T-helper 17 cell (primary cell): ENCODE measurements around the gene HOXA4. TPM values are rescaled to one million over a fixed set of nuclear protein-coding genes. Genes with fewer than 3 reads are reported as not detected.

ENCODE experiments used
- ATAC-seq: fragments of 150-1000 bp; cut with Tn5 transposase; 2 replicates; pipeline ENCODE4 v1.10.0; 2021; ENCODE audit warnings: mild to moderate bottlenecking, moderate library complexity
- DNase-seq, 3 donors: peaks; one replicate each; pipeline versions ENCODE4 v3.0.0 to v3.0.0-alpha.2; 2020 to 2021
- H3K9me3 ChIP-seq: one replicate; pipeline ENCODE4 v1.7.0; 2013; ENCODE audit warnings: low read length, mild to moderate bottlenecking; ENCODE audit not compliant: control insufficient read depth, poor library complexity, severe bottlenecking
- H3K27ac Mint-ChIP-seq: one replicate; pipeline ENCODE4 v1.8.0; 2022; ENCODE audit warnings: mild to moderate bottlenecking, moderate library complexity, mixed read lengths
- H3K27me3 Mint-ChIP-seq: one replicate; pipeline ENCODE4 v1.8.0; 2022; ENCODE audit warnings: mixed read lengths
- H3K36me3 Mint-ChIP-seq: one replicate; pipeline ENCODE4 v1.8.0; 2022; ENCODE audit warnings: low read depth, mixed read lengths
- H3K4me1 Mint-ChIP-seq: one replicate; pipeline ENCODE4 v1.8.0; 2022; ENCODE audit warnings: mild to moderate bottlenecking, mixed read lengths
- H3K4me3 Mint-ChIP-seq: one replicate; pipeline ENCODE4 v1.8.0; 2022; ENCODE audit warnings: mild to moderate bottlenecking, moderate library complexity, mixed read lengths
- total RNA-seq, 4 donors: library from RNA in 2 of 4; stranded (reverse) in 2 of 4; gene quantifications; one replicate each; pipeline ENCODE4 v1.2.3 and lab custom pipeline; 2022 to 2026

Gene HOXA4
- under 1 TPM in 1 of 2 donors, not detected in 1; 0.26 TPM for total RNA-seq
- 0 reads per million in 2 donors for total RNA-seq (lab: John Stamatoyannopoulos, UW)

DNA sequence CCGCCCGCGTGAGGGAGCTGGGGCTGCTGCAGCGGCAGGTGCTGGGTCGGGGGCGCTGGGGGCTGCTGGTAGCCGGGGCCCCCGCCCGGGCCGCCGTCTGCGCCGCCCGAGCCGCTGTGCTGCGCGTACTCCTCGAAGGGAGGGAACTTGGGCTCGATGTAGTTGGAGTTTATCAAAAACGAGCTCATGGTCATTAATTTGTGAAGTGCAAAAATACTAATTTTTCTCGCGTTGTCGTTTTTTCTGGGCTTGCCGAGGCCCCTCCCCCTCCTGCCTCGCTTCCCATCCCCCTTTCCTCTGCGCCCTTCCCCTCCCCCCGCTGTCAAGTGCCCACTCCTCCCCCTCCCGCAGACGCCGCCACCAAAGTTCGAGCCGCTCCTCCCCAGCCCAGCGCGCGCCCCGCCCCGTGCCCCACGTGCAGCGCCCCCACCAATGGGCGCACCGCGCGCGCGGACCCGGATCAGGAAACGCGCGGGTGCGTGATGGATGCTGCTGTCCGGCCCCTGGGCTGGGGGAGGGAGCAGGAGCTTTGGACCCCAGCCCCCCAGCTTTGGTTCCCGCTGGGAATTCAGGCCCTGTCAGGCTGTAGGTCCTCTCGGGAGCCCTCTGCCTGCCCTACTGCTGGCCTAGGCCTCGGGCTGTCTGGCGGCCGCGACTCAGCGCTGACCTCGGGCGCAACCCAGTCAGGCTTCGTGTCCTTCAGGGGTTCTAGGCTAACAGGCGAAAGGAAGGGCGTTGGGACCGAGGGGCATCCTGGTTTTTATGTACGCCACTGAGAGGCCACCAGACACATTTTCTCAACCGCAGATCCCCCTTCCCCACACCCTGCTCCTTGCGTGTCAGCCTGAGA, at the start of gene HOXA4:
TSS of gene HOXA4 (minus strand) at position 218 of the 850 bp plus-strand sequence. CDS start at position 194, 24 bp downstream.
- peaks cover 77% of the 10 kb centered on the region for H3K27me3 Mint-ChIP-seq
- peak within 1 kb of the TSS; percentile 75 for H3K4me3 Mint-ChIP-seq
- H3K4me1 Mint-ChIP-seq, result peaks cover 2% of the 10 kb centered on the region
- peak; percentile 94 for ATAC-seq
- DNase-seq, result peak; percentile 62 to 66 (median 66)
- H3K36me3 Mint-ChIP-seq, result no peaks in the 10 kb centered on the region
- H3K9me3 ChIP-seq, result no peaks in the 10 kb centered on the region
- H3K27ac Mint-ChIP-seq, result no peak within 1 kb of the TSS

DNA sequence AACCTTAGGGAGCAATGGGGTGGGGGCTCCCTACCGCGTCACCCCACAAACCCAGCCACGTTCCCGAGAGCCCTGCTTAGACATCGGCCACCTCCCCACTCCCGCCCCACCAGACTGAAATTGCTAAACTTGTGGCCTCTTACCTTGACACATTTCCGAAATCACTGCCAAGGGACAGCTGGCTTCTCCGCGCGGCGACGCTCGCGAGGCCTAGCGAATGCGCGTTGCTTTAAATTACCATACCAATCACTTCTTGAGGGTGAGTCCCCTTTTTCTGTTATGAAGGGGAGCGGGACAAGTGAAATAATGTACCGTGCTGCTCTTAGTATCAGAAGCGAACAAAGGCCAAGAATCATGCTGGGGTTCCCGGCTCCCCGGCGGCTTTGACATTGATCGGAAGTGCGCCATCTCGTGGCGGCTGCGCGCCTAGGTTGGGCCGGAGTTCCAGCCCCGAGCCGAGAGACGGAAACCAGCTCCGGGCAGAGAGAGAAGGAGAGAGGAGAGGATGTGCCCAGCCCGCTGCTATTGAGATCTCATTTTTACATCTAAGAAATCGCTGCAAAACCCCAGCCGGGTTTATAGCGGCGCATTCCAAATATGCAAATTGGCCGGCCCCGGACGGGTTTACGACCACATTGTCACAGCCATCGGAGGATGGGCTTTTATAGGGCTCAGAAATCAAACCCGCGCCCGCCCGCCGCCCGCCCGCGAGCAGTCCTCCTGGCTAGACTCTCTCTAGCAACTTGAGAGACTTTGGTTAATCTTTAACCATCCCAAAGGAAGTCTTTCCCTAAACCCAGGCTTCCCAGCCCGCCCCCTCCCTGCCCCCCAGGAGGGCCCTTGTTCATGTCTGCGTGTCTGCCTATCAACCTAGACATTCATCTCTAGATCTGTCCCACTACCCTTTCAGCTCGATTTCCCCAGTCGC, 49.2 kb upstream of the HOXA4 start:
- Mint-ChIP-seq H3K4me1 (peaks cover 16% of the 10 kb centered on the region), H3K4me3 (peak overlapping the region; percentile 47), H3K36me3 (peaks cover 2% of the 10 kb centered on the region), H3K27ac (peak overlapping the region; percentile 72), H3K27me3 (peaks cover 76% of the 10 kb centered on the region)
- peak; percentile 44 to 56 (median 53) for DNase-seq
- ATAC-seq, result peak; percentile 79
- H3K9me3 ChIP-seq, result no peaks in the 10 kb centered on the region

- Mint-ChIP-seq H3K36me3 (peaks cover 2% of the 10 kb centered on the region), H3K27ac (peak overlapping the region; percentile 72), H3K4me3 (no peak overlapping the region), H3K4me1 (peaks cover 18% of the 10 kb centered on the region), H3K27me3 (peaks cover 72% of the 10 kb centered on the region)
- ATAC-seq (no peak), DNase-seq (no peak)
- no peaks in the 10 kb centered on the region for H3K9me3 ChIP-seq
Measured at GRCh38 chr7:27179030-27179429, 48.5 kb upstream of the HOXA4 start.

- ATAC-seq (no peak), DNase-seq (no peak)
- Mint-ChIP-seq H3K36me3 (peaks cover 2% of the 10 kb centered on the region), H3K4me1 (peaks cover 14% of the 10 kb centered on the region), H3K27me3 (peaks cover 68% of the 10 kb centered on the region), H3K4me3 (no peak overlapping the region), H3K27ac (no peak overlapping the region)
- no peaks in the 10 kb centered on the region for H3K9me3 ChIP-seq
Measured at GRCh38 chr7:27178366-27178765, 47.8 kb upstream of the HOXA4 start.

GRCh38 chr7:27177795-27178320, 47.3 kb upstream of the HOXA4 start:
- ATAC-seq, result no peak
- no peaks in the 10 kb centered on the region for H3K9me3 ChIP-seq
- Mint-ChIP-seq H3K27ac (no peak overlapping the region), H3K4me3 (no peak overlapping the region), H3K27me3 (peaks cover 65% of the 10 kb centered on the region), H3K4me1 (peaks cover 16% of the 10 kb centered on the region), H3K36me3 (peaks cover 2% of the 10 kb centered on the region)
- no peak for DNase-seq

GRCh38 chr7:27176962-27177794, 46.6 kb upstream of the HOXA4 start:
- Mint-ChIP-seq H3K27me3 (peaks cover 65% of the 10 kb centered on the region), H3K4me1 (peaks cover 20% of the 10 kb centered on the region), H3K4me3 (no peak overlapping the region), H3K36me3 (peaks cover 2% of the 10 kb centered on the region), H3K27ac (no peak overlapping the region)
- no peaks in the 10 kb centered on the region for H3K9me3 ChIP-seq
- ATAC-seq (no peak), DNase-seq (peak in 1 of 3 donors; percentile 3)

DNA sequence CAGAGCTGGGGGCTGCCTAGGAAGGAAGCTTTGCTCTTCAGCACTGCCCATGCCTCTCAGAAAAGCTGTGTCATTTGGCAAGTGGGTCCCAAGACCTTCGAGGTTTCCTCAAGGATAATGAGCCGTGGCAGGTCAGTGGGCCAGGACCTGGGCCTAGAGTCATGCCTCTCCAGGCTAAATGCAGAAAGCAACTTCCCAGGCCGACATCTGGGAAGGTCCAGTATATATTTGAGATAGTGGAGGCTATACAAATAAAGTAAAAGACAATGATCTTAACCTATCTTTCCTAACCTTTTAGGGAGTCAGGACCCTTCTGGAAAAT, 45.9 kb upstream of the HOXA4 start:
- Mint-ChIP-seq H3K27me3 (peaks cover 72% of the 10 kb centered on the region), H3K27ac (no peak overlapping the region), H3K36me3 (peaks cover 2% of the 10 kb centered on the region), H3K4me1 (peaks cover 25% of the 10 kb centered on the region), H3K4me3 (no peak overlapping the region)
- ATAC-seq (no peak), DNase-seq (peak in 1 of 3 donors; percentile 2)
- no peaks in the 10 kb centered on the region for H3K9me3 ChIP-seq

DNA sequence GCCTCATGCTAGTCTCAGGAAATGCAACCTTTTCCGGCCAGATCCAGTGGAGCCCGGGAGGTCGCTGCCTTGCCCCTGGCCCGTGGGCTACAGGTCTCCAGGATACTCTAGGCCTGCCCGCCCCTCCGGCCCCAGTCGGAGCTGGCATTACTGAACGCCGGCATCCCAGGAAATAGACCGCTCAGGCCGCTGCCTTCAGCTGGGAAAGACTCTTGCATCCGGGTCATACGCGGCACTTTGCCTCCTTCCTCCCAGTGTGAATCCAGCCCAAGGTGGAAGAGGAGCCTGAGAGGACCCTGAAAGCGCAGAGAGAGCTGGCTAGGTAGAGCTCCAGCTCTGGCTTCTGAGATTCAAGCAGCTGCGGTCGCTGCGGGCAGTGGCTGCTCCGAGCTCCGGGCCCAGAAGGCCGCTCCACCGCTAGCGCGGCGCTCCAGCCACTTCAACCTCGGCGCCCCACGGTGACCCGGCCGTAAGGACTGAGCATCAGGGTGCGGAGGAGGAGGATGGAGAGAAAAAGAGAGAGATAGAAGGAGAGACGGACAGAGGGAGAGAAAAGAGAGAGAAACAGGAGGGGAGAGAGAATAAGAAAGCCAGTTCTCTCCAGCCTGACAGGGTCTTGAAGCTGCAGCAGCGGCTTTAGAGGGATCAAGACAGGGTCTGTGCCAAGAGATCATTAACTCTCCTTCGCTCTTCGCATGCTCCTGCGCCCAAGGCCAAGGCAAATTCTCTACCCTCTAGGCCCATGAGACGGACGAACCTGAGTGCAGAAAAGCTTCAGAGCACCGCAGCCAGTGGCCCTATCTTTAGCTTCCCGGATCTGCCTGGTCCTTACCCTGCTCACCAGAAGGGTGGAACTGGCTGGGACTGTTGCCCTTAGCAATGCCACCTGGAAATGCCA, 45.3 kb upstream of the HOXA4 start:
- ATAC-seq, result no peak
- H3K27me3 Mint-ChIP-seq, result peaks cover 78% of the 10 kb centered on the region
- H3K4me1 Mint-ChIP-seq, result peaks cover 26% of the 10 kb centered on the region

GRCh38 chr7:27174874-27175625, 44.5 kb upstream of the HOXA4 start:
- ATAC-seq (no peak), DNase-seq (peak in 1 of 3 donors; percentile 6)
- no peaks in the 10 kb centered on the region for H3K9me3 ChIP-seq
- Mint-ChIP-seq H3K27ac (no peak overlapping the region), H3K27me3 (peaks cover 80% of the 10 kb centered on the region), H3K4me3 (peak overlapping the region; percentile 49), H3K36me3 (peaks cover 2% of the 10 kb centered on the region), H3K4me1 (peaks cover 26% of the 10 kb centered on the region)

More for the DNA sequence above, 45.3 kb upstream of the HOXA4 start:
- H3K9me3 ChIP-seq, result no peaks in the 10 kb centered on the region
- Mint-ChIP-seq H3K4me3 (no peak overlapping the region), H3K27ac (no peak overlapping the region), H3K36me3 (peaks cover 2% of the 10 kb centered on the region)
- DNase-seq, result peak in 1 of 3 donors; percentile 3

DNA sequence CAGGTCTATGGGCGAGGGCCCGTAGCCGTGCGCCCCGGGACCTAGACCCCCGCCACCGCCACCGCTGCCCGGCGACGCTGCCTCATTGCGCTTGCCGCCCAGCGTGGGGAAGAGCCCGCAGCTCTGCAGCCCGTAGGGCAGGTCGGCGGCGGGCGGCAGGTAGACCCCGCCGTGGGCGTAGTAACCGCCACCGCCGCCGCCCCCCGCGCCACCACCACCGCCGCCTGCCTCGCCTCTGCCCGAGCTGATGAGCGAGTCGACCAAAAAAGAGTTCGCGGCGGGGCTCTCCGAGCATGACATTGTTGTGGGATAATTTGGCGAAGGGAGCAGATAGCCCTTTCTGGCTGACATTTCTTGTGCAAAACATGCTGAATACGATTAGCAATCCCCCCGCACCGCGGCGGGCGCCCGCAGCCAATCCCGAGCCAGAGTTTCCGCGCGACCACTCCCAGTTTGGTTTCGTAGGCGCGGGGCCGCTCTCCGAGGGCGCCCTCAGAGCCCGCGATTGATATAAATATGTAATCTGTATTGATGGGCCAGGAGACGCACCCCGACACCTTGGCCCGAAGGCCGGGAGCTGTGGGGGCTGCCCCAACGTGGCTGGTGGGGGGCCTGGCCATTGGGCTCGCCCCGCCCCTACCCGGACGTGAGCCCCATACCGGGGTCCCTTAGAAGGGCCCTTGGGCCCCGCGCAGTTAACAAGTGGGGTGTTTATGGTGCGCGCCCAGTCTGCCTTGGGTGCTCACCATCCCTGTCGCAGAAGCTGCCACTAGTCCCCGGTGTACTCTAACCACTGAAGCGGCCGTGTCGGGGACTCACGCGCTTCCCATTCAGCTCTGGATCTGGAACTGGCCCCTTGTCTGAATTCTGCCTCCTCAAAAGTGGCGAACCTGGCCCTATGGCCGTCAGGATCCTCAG, 43.7 kb upstream of the HOXA4 start, which contains the start of gene HOXA10:
TSS of gene HOXA10 (minus strand) at position 365 of the 918 bp plus-strand sequence. CDS start at position 351, 14 bp downstream.
- peak within 1 kb of the TSS; percentile 70 for H3K4me3 Mint-ChIP-seq
- ATAC-seq (no peak), DNase-seq (peak in 1 of 3 donors; percentile 7)
- H3K27ac Mint-ChIP-seq, result no peak within 1 kb of the TSS
- peaks cover 72% of the 10 kb centered on the region for H3K27me3 Mint-ChIP-seq
- H3K9me3 ChIP-seq, result no peaks in the 10 kb centered on the region
- H3K36me3 Mint-ChIP-seq, result no peaks in the 10 kb centered on the region
- peaks cover 19% of the 10 kb centered on the region for H3K4me1 Mint-ChIP-seq
